HG02943 (cell line): ENCODE measurements around the gene TDRD3.

Source experiments
- ATAC-seq: cut with Tn5 transposase; IDR thresholded peaks from one replicate; pipeline ENCODE4 v1.9.1; 2021; ENCODE audit warnings: mild to moderate bottlenecking, low read depth, moderate library complexity; ENCODE audit not compliant: unreplicated experiment

TDRD3 gene

GRCh38 chr13:60571571-60571970, 174.6 kb downstream of the TDRD3 start:
- ATAC-seq, result no peak

GRCh38 chr13:60572003-60572798, 175.2 kb downstream of the TDRD3 start:
- no peak for ATAC-seq

- ATAC-seq, result no peak
These were observed 175.8 kb downstream of the TDRD3 start for GRCh38 chr13:60572855-60573254.

- no peak for ATAC-seq
These were observed 177.7 kb downstream of the TDRD3 start for GRCh38 chr13:60574735-60575134.

- ATAC-seq, result no peak
These were observed 178.1 kb downstream of the TDRD3 start for GRCh38 chr13:60575142-60575541.

GRCh38 chr13:60577761-60578160, 180.7 kb downstream of the TDRD3 start:
- no peak for ATAC-seq

- no peak for ATAC-seq
These were observed 186.3 kb downstream of the TDRD3 start for GRCh38 chr13:60583196-60583888.

GRCh38 chr13:60583911-60584753, 187.1 kb downstream of the TDRD3 start:
- no peak for ATAC-seq

GRCh38 chr13:60584976-60585375, 188.0 kb downstream of the TDRD3 start:
- ATAC-seq, result no peak

- ATAC-seq, result no peak
These were observed 194.1 kb downstream of the TDRD3 start for GRCh38 chr13:60590800-60591747.

GRCh38 chr13:60603049-60603448, 206.0 kb downstream of the TDRD3 start:
- ATAC-seq, result no peak

GRCh38 chr13:60604058-60604457, 207.0 kb downstream of the TDRD3 start:
- ATAC-seq, result no peak

GRCh38 chr13:60608954-60609353, 211.9 kb downstream of the TDRD3 start:
- no peak for ATAC-seq

GRCh38 chr13:60611523-60611922, 214.5 kb downstream of the TDRD3 start:
- no peak for ATAC-seq

GRCh38 chr13:60612593-60612992, 215.6 kb downstream of the TDRD3 start:
- ATAC-seq, result no peak

- no peak for ATAC-seq
These were observed 216.1 kb downstream of the TDRD3 start for GRCh38 chr13:60613080-60613479.

GRCh38 chr13:60617991-60618733, 221.1 kb downstream of the TDRD3 start:
- no peak for ATAC-seq

GRCh38 chr13:60619461-60619860, 222.4 kb downstream of the TDRD3 start:
- no peak for ATAC-seq
